ENCODE results near the gene SLC47A1.

- TF ChIP-seq HDAC1 (IDR thresholded peaks at IDR 0.05) (no peak), ZNF586 (CRISPR knock-in tag; conservative IDR thresholded peaks at IDR 0.05) (no peak), RAD21 (CRISPR knock-in tag; conservative IDR thresholded peaks at IDR 0.05 in 1 of 2, IDR thresholded peaks at IDR 0.05 in 1 of 2) (no peak), ATF7 (IDR thresholded peaks at IDR 0.05) (no peak), CTCF (IDR thresholded peaks at IDR 0.05 in 2 of 3, conservative IDR thresholded peaks at IDR 0.05 in 1 of 3; ENCODE audit: insufficient read depth in 2 of 3, low read depth in 1 of 3, low read length in 3 of 3) (no peak), EZH2 (IDR thresholded peaks at IDR 0.05; ENCODE audit: borderline replicate concordance, low read depth, low read length) (no peak), MYBL2 (IDR thresholded peaks at IDR 0.05; ENCODE audit: low read depth) (no peak), MYBL2 (CRISPR knock-in tag; IDR thresholded peaks at IDR 0.05; ENCODE audit: borderline replicate concordance) (no peak), MYC (IDR thresholded peaks at IDR 0.05; ENCODE audit: low read depth, low read length) (no peak), MYC (CRISPR knock-in tag; IDR thresholded peaks at IDR 0.05; ENCODE audit: borderline replicate concordance, low read depth) (no peak), ADNP (tag; IDR thresholded peaks at IDR 0.05) (no peak)
These were observed 28.2 kb downstream of the SLC47A1 start for GRCh38 chr17:19561697-19562318.

Data from K562 (cell line).